ENCODE data around the gene CPLX3.

The CPLX3 gene

GRCh38 chr15:74821790-74822158, 4.7 kb upstream of the CPLX3 start:
- no peak overlapping the region for H3K4me3 ChIP-seq (ENCODE audit: low read depth, low read length)
- no peak for DNase-seq (ENCODE audit: low read depth)

GRCh38 chr15:74822233-74822632, 4.2 kb upstream of the CPLX3 start:
- H3K4me3 ChIP-seq (ENCODE audit: low read depth, low read length): no peak overlapping the region
- no peak for DNase-seq (ENCODE audit: low read depth)

- H3K4me3 ChIP-seq (ENCODE audit: low read depth, low read length): no peak overlapping the region
- no peak for DNase-seq (ENCODE audit: low read depth)
Measured at GRCh38 chr15:74823324-74823723, 3.1 kb upstream of the CPLX3 start.

- no peak overlapping the region for H3K4me3 ChIP-seq (ENCODE audit: low read depth, low read length)
- no peak for DNase-seq (ENCODE audit: low read depth)
Measured at GRCh38 chr15:74824976-74825375, 1.5 kb upstream of the CPLX3 start.

GRCh38 chr15:74825866-74826265, 561 bp upstream of the CPLX3 start:
- no peak overlapping the region for H3K4me3 ChIP-seq (ENCODE audit: low read depth, low read length)
- no peak for DNase-seq (ENCODE audit: low read depth)

- H3K4me3 ChIP-seq (ENCODE audit: low read depth, low read length): no peak overlapping the region
- DNase-seq (ENCODE audit: low read depth): no peak
Measured at GRCh38 chr15:74826921-74827320, 494 bp downstream of the CPLX3 start.

GRCh38 chr15:74827614-74828013, 1.2 kb downstream of the CPLX3 start:
- no peak overlapping the region for H3K4me3 ChIP-seq (ENCODE audit: low read depth, low read length)
- DNase-seq (ENCODE audit: low read depth): no peak

GRCh38 chr15:74828835-74829234, 2.4 kb downstream of the CPLX3 start:
- DNase-seq (ENCODE audit: low read depth): no peak
- no peak overlapping the region for H3K4me3 ChIP-seq (ENCODE audit: low read depth, low read length)

- H3K4me3 ChIP-seq (ENCODE audit: low read depth, low read length): no peak overlapping the region
- no peak for DNase-seq (ENCODE audit: low read depth)
Measured at GRCh38 chr15:74829486-74829885, 3.1 kb downstream of the CPLX3 start.

- DNase-seq (ENCODE audit: low read depth): no peak
- no peak overlapping the region for H3K4me3 ChIP-seq (ENCODE audit: low read depth, low read length)
Measured at GRCh38 chr15:74829991-74830390, 3.6 kb downstream of the CPLX3 start.

- H3K4me3 ChIP-seq (ENCODE audit: low read depth, low read length): no peak overlapping the region
- DNase-seq (ENCODE audit: low read depth): no peak
Measured at GRCh38 chr15:74830868-74831267, 4.4 kb downstream of the CPLX3 start.

- no peak overlapping the region for H3K4me3 ChIP-seq (ENCODE audit: low read depth, low read length)
- DNase-seq (ENCODE audit: low read depth): no peak
Measured at GRCh38 chr15:74831813-74832495, 5.5 kb downstream of the CPLX3 start.

GRCh38 chr15:74832826-74833225, 6.4 kb downstream of the CPLX3 start:
- DNase-seq (ENCODE audit: low read depth): no peak
- no peak overlapping the region for H3K4me3 ChIP-seq (ENCODE audit: low read depth, low read length)

GRCh38 chr15:74833376-74834107, 7.1 kb downstream of the CPLX3 start:
- DNase-seq (ENCODE audit: low read depth): no peak
- no peak overlapping the region for H3K4me3 ChIP-seq (ENCODE audit: low read depth, low read length)

- DNase-seq (ENCODE audit: low read depth): no peak
- no peak overlapping the region for H3K4me3 ChIP-seq (ENCODE audit: low read depth, low read length)
Measured at GRCh38 chr15:74835312-74835823, 8.9 kb downstream of the CPLX3 start.

GRCh38 chr15:74836846-74837245, 10.4 kb downstream of the CPLX3 start:
- H3K4me3 ChIP-seq (ENCODE audit: low read depth, low read length): no peak overlapping the region
- no peak for DNase-seq (ENCODE audit: low read depth)

- no peak overlapping the region for H3K4me3 ChIP-seq (ENCODE audit: low read depth, low read length)
- DNase-seq (ENCODE audit: low read depth): no peak
Measured at GRCh38 chr15:74837482-74838136, 11.2 kb downstream of the CPLX3 start.

GRCh38 chr15:74838137-74838516, 11.7 kb downstream of the CPLX3 start:
- H3K4me3 ChIP-seq (ENCODE audit: low read depth, low read length): no peak overlapping the region
- DNase-seq (ENCODE audit: low read depth): no peak

- no peak for DNase-seq (ENCODE audit: low read depth)
- H3K4me3 ChIP-seq (ENCODE audit: low read depth, low read length): no peak overlapping the region
Measured at GRCh38 chr15:74838746-74839525, 12.5 kb downstream of the CPLX3 start.

Data from skeletal muscle cell (primary cell).